GM12875 (cell line): ENCODE measurements around the gene SVBP.
"Not testable (repeated sequence)": the region's sequence is repeated elsewhere in the genome, so short reads cannot be mapped to it uniquely, and the experiment has no call there.

ENCODE experiments used
- H3K4me3 ChIP-seq: one replicate; pipeline ENCODE4 v1.5.1; 2011; ENCODE audit warnings: low read depth, low read length, control low read depth
- TF ChIP-seq, protein P1 (sequence below): IDR thresholded peaks from 2 replicates; pipeline ENCODE4 v1.5.1; 2011; ENCODE audit warnings: low read depth, mild to moderate bottlenecking, control low read depth, inconsistent platforms, low read length, moderate library complexity, borderline replicate concordance; ENCODE audit not compliant: insufficient read depth

The SVBP gene

DNA sequence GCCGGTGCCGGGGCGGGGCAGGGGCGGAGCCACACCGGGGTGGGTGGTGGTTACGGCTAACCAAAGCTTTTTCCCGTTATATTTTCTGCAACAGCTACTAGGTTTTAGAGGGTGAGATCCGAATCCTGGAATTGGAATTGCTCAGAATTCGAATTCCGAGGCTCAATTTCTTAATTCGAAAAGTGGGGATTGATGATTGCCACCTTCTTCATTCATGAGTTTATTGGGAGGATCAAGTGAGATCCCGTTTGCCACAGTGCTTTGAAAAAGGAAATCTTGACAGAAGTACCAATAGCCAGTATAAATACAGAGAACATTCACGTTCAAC is 207 bp upstream of the SVBP start:
- peak overlapping the region; percentile 94 for H3K4me3 ChIP-seq
- TF ChIP-seq, protein P1, sequence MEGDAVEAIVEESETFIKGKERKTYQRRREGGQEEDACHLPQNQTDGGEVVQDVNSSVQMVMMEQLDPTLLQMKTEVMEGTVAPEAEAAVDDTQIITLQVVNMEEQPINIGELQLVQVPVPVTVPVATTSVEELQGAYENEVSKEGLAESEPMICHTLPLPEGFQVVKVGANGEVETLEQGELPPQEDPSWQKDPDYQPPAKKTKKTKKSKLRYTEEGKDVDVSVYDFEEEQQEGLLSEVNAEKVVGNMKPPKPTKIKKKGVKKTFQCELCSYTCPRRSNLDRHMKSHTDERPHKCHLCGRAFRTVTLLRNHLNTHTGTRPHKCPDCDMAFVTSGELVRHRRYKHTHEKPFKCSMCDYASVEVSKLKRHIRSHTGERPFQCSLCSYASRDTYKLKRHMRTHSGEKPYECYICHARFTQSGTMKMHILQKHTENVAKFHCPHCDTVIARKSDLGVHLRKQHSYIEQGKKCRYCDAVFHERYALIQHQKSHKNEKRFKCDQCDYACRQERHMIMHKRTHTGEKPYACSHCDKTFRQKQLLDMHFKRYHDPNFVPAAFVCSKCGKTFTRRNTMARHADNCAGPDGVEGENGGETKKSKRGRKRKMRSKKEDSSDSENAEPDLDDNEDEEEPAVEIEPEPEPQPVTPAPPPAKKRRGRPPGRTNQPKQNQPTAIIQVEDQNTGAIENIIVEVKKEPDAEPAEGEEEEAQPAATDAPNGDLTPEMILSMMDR, result no peak

DNA sequence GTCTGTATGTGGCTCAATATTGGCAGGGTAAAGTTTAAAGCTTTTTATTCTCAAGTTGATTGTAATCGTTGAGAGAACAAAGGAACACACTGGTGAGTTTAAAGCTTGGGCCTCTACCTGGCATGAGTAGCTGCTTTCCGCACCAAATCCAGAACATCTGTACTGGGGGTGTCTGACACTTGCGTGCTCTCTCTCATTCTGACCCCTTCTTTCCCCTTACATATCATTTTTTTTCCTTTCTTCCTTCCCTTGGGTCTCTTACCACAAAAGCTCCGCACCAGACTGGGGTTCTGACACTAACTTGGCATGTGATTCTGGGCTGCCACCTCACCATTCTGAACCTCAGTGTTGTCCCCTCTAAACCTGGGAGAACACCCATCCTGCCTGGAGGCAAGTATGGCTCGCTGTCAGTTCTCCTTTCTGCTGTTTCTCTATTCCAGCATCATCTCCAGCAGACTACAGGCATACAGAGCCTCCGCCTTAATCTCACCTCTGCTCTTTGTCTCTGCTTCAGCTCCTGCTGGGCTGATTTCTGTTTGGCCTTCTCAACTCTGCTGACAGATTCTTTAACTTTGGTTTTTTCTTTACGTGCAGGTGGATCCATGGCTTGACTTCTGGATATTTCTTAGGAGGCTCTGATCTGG is 1.1 kb downstream of the SVBP start:
- peak overlapping the region; percentile 94 for H3K4me3 ChIP-seq
- TF ChIP-seq, protein P1, result no peak

DNA sequence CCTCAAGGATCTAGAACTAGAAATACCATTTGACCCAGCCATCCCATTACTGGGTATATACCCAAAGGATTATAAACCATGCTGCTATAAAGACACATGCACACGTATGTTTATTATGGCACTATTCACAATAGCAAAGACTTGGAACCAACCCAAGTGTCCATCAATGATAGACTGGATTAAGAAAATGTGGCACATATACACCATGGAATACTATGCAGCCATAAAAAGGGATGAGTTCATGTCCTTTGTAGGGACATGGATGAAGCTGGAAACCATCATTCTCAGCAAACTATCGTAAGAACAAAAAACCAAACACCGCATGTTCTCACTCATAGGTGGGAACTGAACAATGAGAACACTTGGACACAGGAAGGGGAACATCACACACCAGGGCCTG is 2.4 kb downstream of the SVBP start:
- not testable (repeated sequence) for H3K4me3 ChIP-seq

DNA sequence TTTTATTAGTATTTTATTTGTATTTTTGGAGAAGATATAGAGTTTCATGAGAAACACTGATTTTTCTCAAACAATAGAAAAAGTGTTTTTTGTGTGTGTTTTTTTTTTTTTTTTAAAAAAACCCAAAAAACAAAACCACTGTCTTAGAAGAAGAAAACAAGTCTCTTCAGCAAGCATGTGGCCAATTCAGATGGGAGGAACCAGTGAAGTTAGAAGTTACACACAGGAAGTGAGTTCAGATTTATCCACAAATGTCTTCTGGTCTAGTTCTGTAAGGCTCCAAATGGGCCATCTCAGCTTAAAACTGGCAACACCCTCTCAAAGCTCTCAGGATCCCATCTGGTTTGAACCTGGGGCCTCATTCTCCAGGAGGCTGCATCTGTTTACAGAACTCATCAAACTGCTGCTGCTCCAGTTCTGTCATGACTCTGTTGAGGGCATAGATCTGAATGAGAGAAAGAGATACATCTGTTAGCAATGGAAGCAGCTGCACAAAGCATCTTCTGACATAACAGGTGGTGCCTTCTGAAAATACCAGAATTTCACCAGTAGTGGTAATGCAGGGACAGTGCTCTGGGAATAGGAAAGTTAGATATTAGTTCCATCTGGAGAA is 10.0 kb downstream of the SVBP start:
- H3K4me3 ChIP-seq, result no peak overlapping the region
- TF ChIP-seq, protein P1, result no peak

DNA sequence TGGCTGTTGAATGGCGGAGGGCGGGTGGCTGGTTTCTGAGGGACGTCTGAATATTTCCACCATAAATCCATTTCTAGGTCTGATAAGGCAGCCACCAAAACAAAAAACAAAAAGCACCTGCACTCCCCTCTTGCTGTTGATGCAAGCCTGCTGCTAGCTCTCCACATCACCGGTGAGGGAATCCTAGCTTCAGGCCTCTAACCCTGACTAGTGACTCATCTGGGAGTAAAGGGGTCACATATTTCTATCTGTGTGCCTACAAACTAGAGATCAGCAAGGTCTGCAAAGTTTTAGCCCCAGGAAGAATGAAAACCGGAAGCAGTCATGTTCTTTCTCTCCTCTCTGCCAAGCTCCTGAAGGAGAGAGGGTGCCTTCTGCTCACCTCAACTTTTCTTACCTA is 10.6 kb downstream of the SVBP start:
- no peak overlapping the region for H3K4me3 ChIP-seq
- TF ChIP-seq, protein P1, result no peak

DNA sequence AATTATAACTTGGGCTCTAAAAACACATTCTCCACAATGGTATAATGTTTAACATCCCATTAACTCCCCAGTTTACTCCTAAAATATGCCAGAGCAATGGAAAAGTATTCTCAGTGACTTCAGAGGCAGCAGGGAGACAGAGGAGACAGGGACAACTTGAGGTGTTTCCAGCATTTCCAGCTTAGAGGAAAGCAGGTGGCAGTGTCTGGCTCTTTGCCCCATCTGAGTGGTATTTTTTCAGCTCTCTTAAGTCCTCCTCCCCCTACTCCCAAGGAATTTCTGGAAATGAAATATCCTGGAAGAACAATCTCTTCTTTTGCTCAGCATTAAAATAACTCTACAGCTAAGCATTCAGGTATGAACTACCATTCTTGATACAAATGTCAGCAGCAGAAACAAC is 11.0 kb downstream of the SVBP start:
- no peak overlapping the region for H3K4me3 ChIP-seq
- TF ChIP-seq, protein P1, result no peak

DNA sequence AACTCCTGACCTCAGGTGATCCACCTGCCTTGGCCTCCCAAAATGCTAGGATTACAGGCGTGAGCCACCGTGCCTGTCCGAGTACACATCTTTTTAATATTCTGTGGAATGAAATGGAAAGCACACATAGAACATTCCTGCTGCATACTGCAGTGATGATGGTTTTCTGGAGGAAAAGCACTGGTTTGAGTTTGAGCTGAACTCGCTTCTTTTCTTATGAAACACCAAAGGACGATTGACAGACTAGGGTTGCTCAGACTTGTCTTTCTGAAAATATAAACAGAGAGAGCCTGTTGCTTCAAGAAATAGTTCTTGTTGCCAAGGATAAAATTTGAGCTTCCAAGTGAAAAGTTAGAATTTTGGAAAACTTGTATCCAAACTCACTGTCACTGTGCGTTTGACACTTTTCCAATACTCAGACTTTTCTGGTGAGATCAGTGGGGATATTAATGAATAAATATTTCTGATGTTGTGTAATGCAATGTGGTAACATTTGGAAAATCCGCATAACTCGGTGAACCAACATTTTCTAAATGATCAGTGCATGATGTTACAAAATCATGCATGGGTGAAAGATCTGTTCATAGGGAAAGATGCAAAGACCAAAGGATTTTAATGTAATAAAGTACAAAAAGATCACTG is 15.2 kb downstream of the SVBP start:
- no peak overlapping the region for H3K4me3 ChIP-seq
- TF ChIP-seq, protein P1, result no peak
